Right cardiac atrium (tissue), 5 donors: ENCODE measurements around the gene THOC6. TPM values are rescaled to one million over a fixed set of nuclear protein-coding genes. Genes with fewer than 3 reads are reported as not detected.
"Not testable (repeated sequence)": the region's sequence is repeated elsewhere in the genome, so short reads cannot be mapped to it uniquely, and the experiment has no call there.

Experiments
- ATAC-seq, 2 donors: fragments of 200-7000 bp; cut with Tn5 transposase; one replicate each; pipeline versions ENCODE4 v1.8.0 to v1.9.1; 2020; ENCODE audit warnings: moderate library complexity in 2 of 2, mild to moderate bottlenecking in 1 of 2
- DNase-seq, 3 donors: peaks; one replicate each; pipeline ENCODE4 v3.0.0-alpha.2; 2020
- H3K27ac ChIP-seq: one replicate; pipeline ENCODE4 v1.5.1; 2013; ENCODE audit warnings: mild to moderate bottlenecking, low read length, control low read depth, moderate library complexity
- H3K27me3 ChIP-seq: one replicate; pipeline ENCODE4 v1.6.1; 2013; ENCODE audit not compliant: control insufficient read depth, insufficient read depth
- H3K4me1 ChIP-seq: one replicate; pipeline ENCODE4 v1.6.1; 2013; ENCODE audit warnings: low read length; ENCODE audit not compliant: control insufficient read depth, insufficient read depth
- H3K4me3 ChIP-seq: one replicate; pipeline ENCODE4 v1.5.1; 2013; ENCODE audit warnings: low read length, control low read depth
- H3K9me3 ChIP-seq: one replicate; pipeline ENCODE4 v1.6.1; 2013; ENCODE audit warnings: low read length; ENCODE audit not compliant: control insufficient read depth
- WGBS: extraction: QIAGEN DNeasy Blood & Tissue Kit; methylation state at CpG from one replicate; pipeline ENCODE4 v1.1.7; 2013; 5-methylcytosine and 5-hydroxymethylcytosine counted together
- intact Hi-C, 4 donors: fragments of 100-400 bp; cut with DNase I; formaldehyde crosslinking; loops; one replicate each; pipeline versions ENCODE4 v1.11.0 to v1.14.0; 2022 to 2023
- polyA plus RNA-seq: library from polyadenylated mRNA; stranded (reverse); fragments of 200-250 nt; gene quantifications from one replicate; pipeline ENCODE4 v1.2.3, GENCODE V29; 2013
- total RNA-seq, 4 donors: library from RNA; stranded (reverse); fragmentation: NEBNext Ultra II Directional; extraction: Animal tissue kit (Norgen Biotek cat#: 25700); gene quantifications; one replicate each; pipeline ENCODE4 v1.2.1, GENCODE V29; 2021
- donor health status: healthy with polysubstance abuse.
- donor health status: DM: no; HTN: yes; CAD: no.
- donor health status: DM: no; HTN: no; CAD: no.
- donor health status: DM: no; HTN: yes; CAD: no; lungs with severe emphysema.
- donor health status: DM: yes; HTN: yes; CAD: no.

Gene THOC6
- total and polyA plus RNA-seq, 5 donors = 11.1 to 13.7 (median 13.1) TPM

- DNase-seq (peak in 1 of 3 donors; percentile 65), ATAC-seq (peak; percentile 2 to 30)
- Histone ChIP-seq H3K4me1 (no peaks in the 10 kb centered on the region), H3K27me3 (no peaks in the 10 kb centered on the region), H3K27ac (peak overlapping the region; percentile 78), H3K9me3 (no peaks in the 10 kb centered on the region), H3K4me3 (peak overlapping the region; percentile 48)
- intact Hi-C loops = loop anchor here in 2 of 4 donors (10.0 kb wide), 2 partner anchors 49 to 99 kb away; partner anchors contain the start of gene ZNF205 (in 1 of the 2)
- WGBS = 42% methylated on average over 26 of the region's 26 CpGs
Measured at GRCh38 chr16:3065742-3066439, 42.1 kb downstream of the THOC6 start.

GRCh38 chr16:3066440-3066748 is 42.6 kb downstream of the THOC6 start:
- DNase-seq = peak in 1 of 3 donors; percentile 41

GRCh38 chr16:3068487-3068886 is 44.7 kb downstream of the THOC6 start:
- WGBS = 57% methylated on average over 4 of the region's 4 CpGs
- peak in 1 of 3 donors; percentile 47 for DNase-seq

More at GRCh38 chr16:3066440-3066748, 42.6 kb downstream of the THOC6 start:
- intact Hi-C loops = loop anchor here in 2 of 4 donors (10.0 kb wide), 2 partner anchors 48 to 98 kb away; partner anchors contain the start of gene ZNF205 (in 1 of the 2)
- no peak for ATAC-seq
- 56% methylated on average over 7 of the region's 7 CpGs for WGBS
- Histone ChIP-seq H3K9me3 (no peaks in the 10 kb centered on the region), H3K27ac (no peak overlapping the region), H3K27me3 (no peaks in the 10 kb centered on the region), H3K4me3 (peak overlapping the region; percentile 48), H3K4me1 (no peaks in the 10 kb centered on the region)

GRCh38 chr16:3069146-3069545 is 45.3 kb downstream of the THOC6 start:
- not testable (repeated sequence) for H3K4me1 ChIP-seq, H3K9me3 ChIP-seq, H3K27ac ChIP-seq, H3K4me3 ChIP-seq, H3K27me3 ChIP-seq, ATAC-seq
- peak in 1 of 3 donors; percentile 38 for DNase-seq
- intact Hi-C loops = loop anchor here in 2 of 4 donors (10.0 kb wide), 2 partner anchors 46 to 96 kb away; partner anchors contain the start of gene ZNF205 (in 1 of the 2)
- WGBS = 91% methylated on average over 10 of the region's 11 CpGs

More at GRCh38 chr16:3068487-3068886, 44.7 kb downstream of the THOC6 start:
- intact Hi-C loops = loop anchor here in 2 of 4 donors (10.0 kb wide), 2 partner anchors 46 to 96 kb away; partner anchors contain the start of gene ZNF205 (in 1 of the 2)
- ATAC-seq = no peak
- Histone ChIP-seq H3K4me3 (no peak overlapping the region), H3K4me1 (no peaks in the 10 kb centered on the region), H3K9me3 (no peaks in the 10 kb centered on the region), H3K27ac (no peak overlapping the region), H3K27me3 (no peaks in the 10 kb centered on the region)

- intact Hi-C loops = no loop called here
- H3K4me3 ChIP-seq = no peak overlapping the region
- no peaks in the 10 kb centered on the region for H3K9me3 ChIP-seq
- no peaks in the 10 kb centered on the region for H3K27me3 ChIP-seq
- no peaks in the 10 kb centered on the region for H3K4me1 ChIP-seq
- H3K27ac ChIP-seq = no peak overlapping the region
- DNase-seq (peak in 2 of 3 donors; percentile 27 to 47), ATAC-seq (no peak)
- WGBS = 86% methylated on average over 9 of the region's 9 CpGs
Measured at GRCh38 chr16:3070608-3071111, 46.8 kb downstream of the THOC6 start.

- intact Hi-C loops = no loop called here
- no peaks in the 10 kb centered on the region for H3K27me3 ChIP-seq
- no peak for DNase-seq
- no peaks in the 10 kb centered on the region for H3K4me1 ChIP-seq
- no peak overlapping the region for H3K27ac ChIP-seq
- H3K9me3 ChIP-seq = no peaks in the 10 kb centered on the region
- no peak overlapping the region for H3K4me3 ChIP-seq
- 90% methylated on average over 7 of the region's 7 CpGs for WGBS
- ATAC-seq = no peak
Measured at GRCh38 chr16:3071655-3072054, 47.8 kb downstream of the THOC6 start.

- intact Hi-C loops, H3K9me3 ChIP-seq, H3K27me3 ChIP-seq, H3K4me1 ChIP-seq, H3K27ac ChIP-seq, H3K4me3 ChIP-seq: not testable (repeated sequence)
- DNase-seq = peak in 1 of 3 donors; percentile 36
- ATAC-seq = peak in 1 of 2 donors; percentile 4
- WGBS = 62% methylated on average over 3 of the region's 4 CpGs
Measured at GRCh38 chr16:3072148-3072547, 48.3 kb downstream of the THOC6 start.

GRCh38 chr16:3072576-3073263 is 48.9 kb downstream of the THOC6 start:
- H3K4me3 ChIP-seq, intact Hi-C loops, H3K27me3 ChIP-seq, DNase-seq, H3K9me3 ChIP-seq, H3K27ac ChIP-seq, H3K4me1 ChIP-seq, ATAC-seq: not testable (repeated sequence)
- 61% methylated on average over 16 of the region's 18 CpGs for WGBS

GRCh38 chr16:3073448-3073847 is 49.6 kb downstream of the THOC6 start:
- no peaks in the 10 kb centered on the region for H3K27me3 ChIP-seq
- H3K4me1 ChIP-seq = no peaks in the 10 kb centered on the region
- no peak overlapping the region for H3K4me3 ChIP-seq
- DNase-seq (peak in 1 of 3 donors; percentile 14), ATAC-seq (no peak)
- 87% methylated on average over 7 of the region's 7 CpGs for WGBS
- intact Hi-C loops = no loop called here
- no peak overlapping the region for H3K27ac ChIP-seq
- no peaks in the 10 kb centered on the region for H3K9me3 ChIP-seq

GRCh38 chr16:3074860-3075522 is 51.2 kb downstream of the THOC6 start:
- DNase-seq (peak in 1 of 3 donors; percentile 69), ATAC-seq (peak; percentile 18 to 22)

More at GRCh38 chr16:3074860-3075522, 51.2 kb downstream of the THOC6 start:
- no peaks in the 10 kb centered on the region for H3K27me3 ChIP-seq
- no peak overlapping the region for H3K27ac ChIP-seq
- 53% methylated on average over 9 of the region's 9 CpGs for WGBS
- no peaks in the 10 kb centered on the region for H3K9me3 ChIP-seq
- H3K4me1 ChIP-seq = no peaks in the 10 kb centered on the region
- no peak overlapping the region for H3K4me3 ChIP-seq
- intact Hi-C loops = no loop called here
